A549 (cell line): ENCODE data around the gene FAM151B. TPM values are rescaled to one million over a fixed set of nuclear protein-coding genes. Genes with fewer than 3 reads are reported as not detected.

Experiments
- polyA plus RNA-seq, 4 experiments: library from polyadenylated mRNA; depleted of rRNA in 3 of 4; stranded (reverse); fragments of >200 nt; fragmentation: RNase III in 1 of 4; extraction: RNeasy Plus Mini Kit Qiagen cat#74134 plus additional on column Dnase treatment in 1 of 4; gene quantifications; 2 replicates in 3 of 4; 3 replicates in 1 of 4; pipeline ENCODE4 v1.2.3, GENCODE V29; 2011 to 2017

The FAM151B gene
- polyA plus RNA-seq, 2 of the 4 experiments (the other 2 are of a cell fraction) = 2.2 to 3.2 TPM

Other genes with a start within 250 kb of the FAM151B start
- gene SERINC5, start 232.1 kb upstream of the FAM151B start, polyA plus RNA-seq (2011; rRNA removed) = 13.4 and 16.9 TPM in 2 replicates
- 5.4 to 7.0 TPM (median 6.7 TPM) in 3 replicates for gene SERINC5, start 232.1 kb upstream of the FAM151B start, polyA plus RNA-seq (2017; fragmentation: RNase III; extraction: RNeasy Plus Mini Kit Qiagen cat#74134 plus additional on column Dnase treatment)
- not detected in 2 replicates for gene SPZ1, start 168.1 kb upstream of the FAM151B start, polyA plus RNA-seq (2011; rRNA removed)
- not detected in 3 replicates for gene SPZ1, start 168.1 kb upstream of the FAM151B start, polyA plus RNA-seq (2017; fragmentation: RNase III; extraction: RNeasy Plus Mini Kit Qiagen cat#74134 plus additional on column Dnase treatment)
- gene ZFYVE16, start 80.0 kb upstream of the FAM151B start, polyA plus RNA-seq (2011; rRNA removed) = 25.8 and 26.2 TPM in 2 replicates
- gene ZFYVE16, start 80.0 kb upstream of the FAM151B start, polyA plus RNA-seq (2017; fragmentation: RNase III; extraction: RNeasy Plus Mini Kit Qiagen cat#74134 plus additional on column Dnase treatment) = 16.4 to 19.2 TPM (median 18.8 TPM) in 3 replicates
- 0.01 and 0.05 TPM in 2 replicates for gene ANKRD34B, start 82.2 kb downstream of the FAM151B start, polyA plus RNA-seq (2011; rRNA removed)
- gene ANKRD34B, start 82.2 kb downstream of the FAM151B start, polyA plus RNA-seq (2017; fragmentation: RNase III; extraction: RNeasy Plus Mini Kit Qiagen cat#74134 plus additional on column Dnase treatment) = 0.01 TPM in 1 of 3 replicates, not detected in the others
- gene MSH3, start 166.6 kb downstream of the FAM151B start, polyA plus RNA-seq (2011; rRNA removed) = 11.0 and 13.1 TPM in 2 replicates
- gene MSH3, start 166.6 kb downstream of the FAM151B start, polyA plus RNA-seq (2017; fragmentation: RNase III; extraction: RNeasy Plus Mini Kit Qiagen cat#74134 plus additional on column Dnase treatment) = 9.0 to 9.3 TPM (median 9.3 TPM) in 3 replicates
- gene DHFR, start 166.9 kb downstream of the FAM151B start, polyA plus RNA-seq (2011; rRNA removed) = 44.3 and 61.3 TPM in 2 replicates
- 87.0 to 99.4 TPM (median 91.1 TPM) in 3 replicates for gene DHFR, start 166.9 kb downstream of the FAM151B start, polyA plus RNA-seq (2017; fragmentation: RNase III; extraction: RNeasy Plus Mini Kit Qiagen cat#74134 plus additional on column Dnase treatment)